SK-N-SH (cell line): ENCODE data around the gene MPC1.

Experiments used
- EP300 ChIP-seq, 2 experiments: IDR thresholded peaks; 2 replicates each; pipeline versions ENCODE4 v1.4.0 to v1.6.1; 2012; ENCODE audit warnings: borderline replicate concordance in 1 of 2, low read depth in 1 of 2, low read length in 1 of 2
- MEF2A ChIP-seq: IDR thresholded peaks from 2 replicates; pipeline ENCODE4 v1.4.0; 2012; ENCODE audit warnings: low read depth, borderline replicate concordance
- NRF1 ChIP-seq: IDR thresholded peaks from 2 replicates; pipeline ENCODE4 v1.6.1; 2012; ENCODE audit warnings: low read depth, mild to moderate bottlenecking, low read length
- SMC3 ChIP-seq: IDR thresholded peaks from 2 replicates; pipeline ENCODE4 v1.6.1; 2012; ENCODE audit warnings: low read depth, low read length, improper control_type of control experiment
- TF ChIP-seq, protein P1 (sequence below): fragments of 200-600 bp; sonication (generic); IDR thresholded peaks from 2 replicates; pipeline ENCODE4 v1.6.1; 2017; ENCODE audit warnings: antibody characterized with exemption, mild to moderate bottlenecking, moderate library complexity
- TF ChIP-seq, protein P2 (sequence below): IDR thresholded peaks from 2 replicates; pipeline ENCODE4 v1.4.0; 2012; ENCODE audit warnings: low read depth, borderline replicate concordance

DNA sequence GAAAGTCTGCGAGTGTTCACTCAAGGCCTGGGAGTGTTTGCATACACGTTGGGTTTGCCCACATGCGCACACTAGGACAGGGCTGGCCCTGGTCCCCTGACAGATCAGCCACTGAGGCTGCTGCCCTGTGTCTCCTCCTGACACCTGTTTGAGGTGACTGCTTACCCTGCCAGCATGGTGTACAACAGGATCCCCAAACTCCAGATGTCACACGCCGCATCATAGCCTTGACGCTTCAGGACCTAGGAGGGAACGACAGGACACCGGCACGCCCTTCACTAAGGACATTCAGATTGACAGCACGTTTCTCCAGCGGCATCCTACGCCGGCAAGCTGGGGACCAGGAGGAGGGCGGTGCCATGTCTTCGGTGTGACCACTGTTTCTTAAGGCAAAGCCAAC lies 37.0 kb upstream of the MPC1 start:
- no peak for TF ChIP-seq EP300 (IDR thresholded peaks at IDR 0.05; ENCODE audit: borderline replicate concordance in 1 of 2, low read depth in 1 of 2, low read length in 1 of 2)
- TF ChIP-seq, protein P1, sequence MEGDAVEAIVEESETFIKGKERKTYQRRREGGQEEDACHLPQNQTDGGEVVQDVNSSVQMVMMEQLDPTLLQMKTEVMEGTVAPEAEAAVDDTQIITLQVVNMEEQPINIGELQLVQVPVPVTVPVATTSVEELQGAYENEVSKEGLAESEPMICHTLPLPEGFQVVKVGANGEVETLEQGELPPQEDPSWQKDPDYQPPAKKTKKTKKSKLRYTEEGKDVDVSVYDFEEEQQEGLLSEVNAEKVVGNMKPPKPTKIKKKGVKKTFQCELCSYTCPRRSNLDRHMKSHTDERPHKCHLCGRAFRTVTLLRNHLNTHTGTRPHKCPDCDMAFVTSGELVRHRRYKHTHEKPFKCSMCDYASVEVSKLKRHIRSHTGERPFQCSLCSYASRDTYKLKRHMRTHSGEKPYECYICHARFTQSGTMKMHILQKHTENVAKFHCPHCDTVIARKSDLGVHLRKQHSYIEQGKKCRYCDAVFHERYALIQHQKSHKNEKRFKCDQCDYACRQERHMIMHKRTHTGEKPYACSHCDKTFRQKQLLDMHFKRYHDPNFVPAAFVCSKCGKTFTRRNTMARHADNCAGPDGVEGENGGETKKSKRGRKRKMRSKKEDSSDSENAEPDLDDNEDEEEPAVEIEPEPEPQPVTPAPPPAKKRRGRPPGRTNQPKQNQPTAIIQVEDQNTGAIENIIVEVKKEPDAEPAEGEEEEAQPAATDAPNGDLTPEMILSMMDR, result no peak
- no peak for TF ChIP-seq MEF2A
- no peak for TF ChIP-seq NRF1
- TF ChIP-seq, protein P2, sequence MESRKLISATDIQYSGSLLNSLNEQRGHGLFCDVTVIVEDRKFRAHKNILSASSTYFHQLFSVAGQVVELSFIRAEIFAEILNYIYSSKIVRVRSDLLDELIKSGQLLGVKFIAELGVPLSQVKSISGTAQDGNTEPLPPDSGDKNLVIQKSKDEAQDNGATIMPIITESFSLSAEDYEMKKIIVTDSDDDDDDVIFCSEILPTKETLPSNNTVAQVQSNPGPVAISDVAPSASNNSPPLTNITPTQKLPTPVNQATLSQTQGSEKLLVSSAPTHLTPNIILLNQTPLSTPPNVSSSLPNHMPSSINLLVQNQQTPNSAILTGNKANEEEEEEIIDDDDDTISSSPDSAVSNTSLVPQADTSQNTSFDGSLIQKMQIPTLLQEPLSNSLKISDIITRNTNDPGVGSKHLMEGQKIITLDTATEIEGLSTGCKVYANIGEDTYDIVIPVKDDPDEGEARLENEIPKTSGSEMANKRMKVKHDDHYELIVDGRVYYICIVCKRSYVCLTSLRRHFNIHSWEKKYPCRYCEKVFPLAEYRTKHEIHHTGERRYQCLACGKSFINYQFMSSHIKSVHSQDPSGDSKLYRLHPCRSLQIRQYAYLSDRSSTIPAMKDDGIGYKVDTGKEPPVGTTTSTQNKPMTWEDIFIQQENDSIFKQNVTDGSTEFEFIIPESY, result no peak
- no peak for TF ChIP-seq SMC3
